UCSD-AML1 (cell line): ENCODE measurements around the gene OBSCN.

Experiments used
- DNase-seq: peaks from one replicate; lab custom pipeline; 2025; ENCODE audit not compliant: unreplicated experiment; lab: John Stamatoyannopoulos, UW

Gene OBSCN

DNA sequence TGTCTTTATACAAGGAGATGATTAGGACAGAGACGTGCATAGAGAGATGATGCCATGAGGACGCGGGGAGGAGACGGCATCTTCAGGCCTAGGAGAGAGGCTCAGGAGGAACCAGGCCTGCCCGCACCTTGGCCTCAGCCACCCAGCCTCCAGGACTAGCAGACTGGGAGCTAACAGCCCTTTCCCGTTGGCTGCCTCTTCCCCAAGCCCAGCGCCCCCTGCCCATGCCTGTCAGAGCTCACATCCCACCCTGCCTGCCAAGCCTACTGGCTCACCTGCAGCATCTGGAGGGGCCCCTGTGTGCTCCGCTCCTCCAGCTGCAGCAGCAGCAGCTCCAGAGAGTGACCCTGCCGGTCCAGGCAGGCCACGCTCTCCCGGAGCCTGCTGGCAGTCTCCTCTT, 202.8 kb downstream of the OBSCN start:
- no peak for DNase-seq

DNA sequence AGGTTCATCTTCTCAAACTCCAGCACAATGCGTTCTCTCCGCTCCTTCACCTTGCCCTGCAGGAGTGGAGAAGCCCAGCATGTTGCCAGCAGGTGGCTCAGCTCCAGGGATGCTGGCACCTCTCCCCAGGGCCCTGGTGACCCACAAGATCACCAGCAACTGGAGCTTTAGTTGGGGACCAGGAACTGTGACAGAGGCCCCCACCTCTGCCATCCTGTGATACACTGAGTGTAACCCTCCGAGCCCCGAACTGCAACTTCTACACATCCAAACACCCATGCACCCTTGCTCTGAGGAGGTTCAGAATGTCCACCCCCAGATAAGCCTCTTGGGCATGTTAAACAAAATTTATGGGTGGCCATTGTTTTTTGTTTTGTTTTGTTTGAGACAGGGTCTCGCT, 203.3 kb downstream of the OBSCN start:
- no peak for DNase-seq

- no peak for DNase-seq
Observed at GRCh38 chr1:228411548-228412430, 203.9 kb downstream of the OBSCN start.

GRCh38 chr1:228413241-228414010, 205.6 kb downstream of the OBSCN start:
- DNase-seq: no peak

- no peak for DNase-seq
Observed at GRCh38 chr1:228414511-228415211, 206.8 kb downstream of the OBSCN start.

GRCh38 chr1:228415221-228415620, 207.4 kb downstream of the OBSCN start:
- no peak for DNase-seq

GRCh38 chr1:228415853-228416216, 208.0 kb downstream of the OBSCN start:
- DNase-seq: no peak

DNA sequence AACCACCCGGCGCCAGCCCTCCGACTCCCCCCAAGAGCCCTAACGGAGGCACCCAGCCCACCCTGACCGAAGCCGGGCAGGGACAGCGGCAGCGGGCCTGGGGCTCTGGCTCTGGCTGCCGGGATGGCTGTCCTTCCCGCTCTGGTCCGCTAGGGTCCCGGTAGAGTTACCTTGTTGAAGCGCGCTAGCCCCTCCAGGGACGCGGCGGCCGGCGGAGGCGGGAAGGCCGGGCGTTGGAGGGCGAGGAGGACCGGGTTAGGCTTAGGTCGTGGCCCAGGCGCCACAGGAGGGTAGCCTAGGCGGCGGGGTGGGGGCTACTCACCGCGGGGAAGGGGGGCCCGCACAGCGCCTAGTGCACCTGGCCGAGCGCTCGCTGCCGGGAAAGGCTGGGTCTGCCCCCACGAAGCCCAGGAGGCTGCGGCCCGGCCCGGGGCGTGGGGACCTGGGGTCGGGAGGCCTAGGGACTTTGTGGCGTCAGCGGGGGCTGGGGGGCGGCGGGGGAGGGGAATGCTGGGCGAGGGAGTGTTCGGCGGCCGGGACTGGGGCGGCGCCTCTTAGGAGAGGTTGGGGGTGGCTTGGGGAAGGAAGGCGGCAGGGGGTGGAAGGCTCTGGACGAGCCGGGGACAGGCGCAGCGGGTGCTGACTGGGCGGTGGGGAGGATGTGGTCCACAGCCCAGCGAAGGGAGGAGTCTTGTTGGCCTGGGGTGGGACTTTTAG, 208.5 kb downstream of the OBSCN start, which contains the start of gene TRIM17:
Gene TRIM17, minus strand, starts transcription at position 645 of the 717 bp plus-strand sequence. CDS start 1,789 bp downstream, outside the sequence.
- no peak for DNase-seq

GRCh38 chr1:228417061-228417460, 209.2 kb downstream of the OBSCN start:
- no peak for DNase-seq

- no peak for DNase-seq
Observed at GRCh38 chr1:228417483-228418203, 209.8 kb downstream of the OBSCN start.

DNA sequence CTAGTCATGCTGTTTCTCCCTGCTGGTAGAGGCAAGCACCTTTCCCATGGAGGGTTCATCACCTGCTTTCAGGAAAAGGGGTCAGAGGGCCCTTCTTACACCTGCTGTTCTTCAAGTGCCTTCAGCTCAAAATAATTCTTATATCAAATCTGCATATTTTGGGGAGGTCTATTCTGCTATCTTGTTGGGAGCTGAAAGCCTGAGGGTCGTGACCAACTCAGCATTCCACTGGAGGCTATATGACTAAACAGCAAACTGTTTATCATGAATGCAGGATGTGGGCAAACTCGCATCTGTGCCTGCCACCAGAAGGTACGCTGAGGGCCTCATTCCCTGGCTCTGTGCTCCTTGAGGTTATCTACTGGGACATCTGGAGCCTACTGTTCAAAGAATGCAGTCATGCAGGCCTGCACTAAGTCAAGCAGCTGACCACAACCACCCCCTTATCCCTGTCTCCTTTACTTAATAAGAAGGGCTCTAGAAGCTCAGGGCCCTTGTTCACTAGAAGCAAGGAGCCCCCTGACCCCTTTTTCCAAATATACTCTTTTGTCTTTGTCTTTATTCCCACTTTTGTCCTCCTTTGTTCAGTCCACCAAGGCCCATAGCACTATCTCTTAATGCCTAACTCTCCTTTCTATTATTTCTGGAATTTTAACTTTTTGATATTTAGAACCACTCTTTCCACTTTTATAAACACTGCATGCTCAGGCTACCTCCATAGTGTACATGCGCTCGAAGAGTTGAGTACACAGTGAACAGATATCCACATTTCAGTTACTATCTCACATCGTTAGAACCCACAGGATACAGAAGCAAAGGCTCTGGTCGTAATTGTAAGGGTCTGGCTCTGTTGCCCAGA, 213.4 kb downstream of the OBSCN start:
- DNase-seq: no peak

DNA sequence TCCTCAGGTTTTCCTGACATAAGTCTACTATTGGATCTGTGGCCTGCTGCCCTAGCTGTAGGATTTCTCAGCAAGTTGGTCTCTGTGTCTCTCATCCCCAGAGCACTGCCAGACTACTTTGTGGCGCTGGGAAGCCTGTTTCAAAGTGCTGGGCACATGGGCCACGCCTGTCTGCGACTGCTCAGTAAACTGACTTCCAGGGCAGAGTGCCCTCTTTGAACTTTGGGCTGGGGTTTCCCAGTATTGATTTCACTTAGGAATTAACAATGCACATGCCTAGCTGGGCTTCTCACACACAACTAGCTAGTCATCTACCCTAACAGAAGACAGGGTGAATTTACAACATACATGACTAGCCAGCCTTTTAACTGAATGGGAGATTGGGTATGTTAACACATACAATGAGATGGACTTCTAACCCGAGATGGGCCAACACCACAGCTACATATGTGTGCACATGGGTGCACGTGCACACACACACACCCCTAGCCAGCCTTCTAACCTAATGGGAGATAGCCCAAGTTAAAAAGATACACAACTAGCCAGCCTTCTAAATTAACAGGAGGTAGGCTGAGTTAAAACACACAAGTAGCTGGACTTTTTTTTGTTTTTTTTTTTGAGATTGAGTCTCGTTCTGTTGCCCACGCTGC, 215.7 kb downstream of the OBSCN start:
- DNase-seq: no peak

- no peak for DNase-seq
Observed at GRCh38 chr1:228424685-228425660, 217.1 kb downstream of the OBSCN start.

- DNase-seq: no peak
Observed at GRCh38 chr1:228426518-228427175, 218.8 kb downstream of the OBSCN start.

- DNase-seq: no peak
Observed at GRCh38 chr1:228428412-228428811, 220.6 kb downstream of the OBSCN start.
